IMR-90 (cell line): ENCODE data around the gene RBM45. TPM values are rescaled to one million over a fixed set of nuclear protein-coding genes. Genes with fewer than 3 reads are reported as not detected.

Experiments used
- ATAC-seq: fragments of 200-7000 bp; cut with Tn5 transposase; 2 replicates; pipeline ENCODE4 v1.9.1; 2020; ENCODE audit warnings: low read depth, mild to moderate bottlenecking, moderate library complexity
- BruUV-seq: library from RNA; stranded (reverse); fragments of 400-500 nt; replicated peaks from 2 replicates; lab custom pipeline; 2021; lab: Mats Ljungman, UMichigan
- CTCF ChIA-PET: fragments of 300-600 bp; formaldehyde crosslinking; extraction: SDS; loops from one replicate; lab custom pipeline; 2021; ENCODE audit warnings: antibody characterized with exemption; lab: Yijun Ruan, JAX
- POLR2A ChIA-PET: fragments of 300-600 bp; sonication (Branson Sonifier 250); formaldehyde crosslinking; loops from one replicate; lab custom pipeline; 2022; ENCODE audit warnings: antibody characterized with exemption; ENCODE audit not compliant: unreplicated experiment; lab: Charles Lee
- DNase-seq: peaks from one replicate; pipeline ENCODE4 v3.0.0; 2013
- H2AFZ ChIP-seq: replicated peaks from 2 replicates; pipeline ENCODE3; 2013; ENCODE audit warnings: low read length, mild to moderate bottlenecking; ENCODE audit not compliant: poor library complexity
- H2AK5ac ChIP-seq: 2 replicates; pipeline ENCODE4 v1.6.1; 2013; ENCODE audit warnings: low read depth, low read length, inconsistent platforms
- H2AK9ac ChIP-seq: replicated peaks from 2 replicates; pipeline ENCODE3; 2013; ENCODE audit warnings: mild to moderate bottlenecking, low read depth, low read length, moderate library complexity; ENCODE audit not compliant: poor library complexity
- H2BK120ac ChIP-seq: 2 replicates; pipeline ENCODE4 v1.6.1; 2013; ENCODE audit warnings: low read depth, low read length, inconsistent platforms
- H2BK15ac ChIP-seq: 3 replicates; pipeline ENCODE4 v1.6.1; 2013; ENCODE audit warnings: low read depth, low read length, inconsistent platforms
- H2BK20ac ChIP-seq: 2 replicates; pipeline ENCODE4 v1.6.1; 2013; ENCODE audit warnings: low read depth, mild to moderate bottlenecking, inconsistent platforms, low read length, moderate library complexity
- H2BK5ac ChIP-seq: 2 replicates; pipeline ENCODE4 v1.6.1; 2013; ENCODE audit warnings: mild to moderate bottlenecking, low read depth, low read length, inconsistent platforms; ENCODE audit not compliant: poor library complexity, severe bottlenecking
- H3K14ac ChIP-seq: replicated peaks from 2 replicates; pipeline ENCODE4 v1.6.1; 2013; ENCODE audit warnings: low read depth, low read length, inconsistent platforms
- H3K18ac ChIP-seq: 2 replicates; pipeline ENCODE4 v1.6.1; 2013; ENCODE audit warnings: low read depth, low read length, control low read depth
- H3K23ac ChIP-seq: 2 replicates; pipeline ENCODE4 v1.6.1; 2013; ENCODE audit warnings: low read depth, low read length, inconsistent platforms
- H3K27ac ChIP-seq: 2 replicates; pipeline ENCODE4 v1.5.1; 2013; ENCODE audit warnings: mild to moderate bottlenecking, control low read depth, low read length; ENCODE audit not compliant: insufficient read depth
- H3K27me3 ChIP-seq: 2 replicates; pipeline ENCODE4 v1.6.1; 2013; ENCODE audit warnings: low read length; ENCODE audit not compliant: control insufficient read depth, insufficient read depth
- H3K36me3 ChIP-seq: 2 replicates; pipeline ENCODE4 v1.6.1; 2013; ENCODE audit warnings: low read length, mixed read lengths; ENCODE audit not compliant: control insufficient read depth, insufficient read depth
- H3K4ac ChIP-seq: 2 replicates; pipeline ENCODE4 v1.6.1; 2013; ENCODE audit warnings: low read depth, low read length, inconsistent platforms
- H3K4me1 ChIP-seq: 2 replicates; pipeline ENCODE4 v1.6.1; 2013; ENCODE audit warnings: low read length, mixed read lengths; ENCODE audit not compliant: control insufficient read depth, insufficient read depth
- H3K4me2 ChIP-seq: 2 replicates; pipeline ENCODE4 v1.6.1; 2013; ENCODE audit warnings: low read depth, mild to moderate bottlenecking, control low read depth, low read length, moderate library complexity
- H3K4me3 ChIP-seq: 2 replicates; pipeline ENCODE4 v1.5.1; 2013; ENCODE audit warnings: low read depth, mild to moderate bottlenecking, control low read depth, low read length, moderate library complexity; ENCODE audit not compliant: insufficient read depth
- H3K56ac ChIP-seq: 2 replicates; pipeline ENCODE4 v1.6.1; 2013; ENCODE audit warnings: low read length, inconsistent platforms; ENCODE audit not compliant: insufficient read depth; ENCODE audit errors: extremely low read depth
- H3K79me1 ChIP-seq, 2 experiments: 2 replicates each; pipeline ENCODE4 v1.6.1; 2013; ENCODE audit warnings: low read length in 2 of 2, inconsistent platforms in 1 of 2, low read depth in 1 of 2
- H3K9ac ChIP-seq: 2 replicates; pipeline ENCODE4 v1.6.1; 2013; ENCODE audit warnings: low read depth, low read length, control low read depth
- H3K9me1 ChIP-seq: 2 replicates; pipeline ENCODE4 v1.6.1; 2013; ENCODE audit warnings: low read length, inconsistent platforms; ENCODE audit not compliant: insufficient read depth
- H3K9me3 ChIP-seq: 2 replicates; pipeline ENCODE4 v1.6.1; 2013; ENCODE audit warnings: low read length; ENCODE audit not compliant: control insufficient read depth, insufficient read depth
- H4K20me1 ChIP-seq: 2 replicates; pipeline ENCODE4 v1.6.1; 2013; ENCODE audit warnings: low read length, inconsistent platforms; ENCODE audit not compliant: insufficient read depth
- H4K5ac ChIP-seq: 2 replicates; pipeline ENCODE4 v1.6.1; 2013; ENCODE audit warnings: mild to moderate bottlenecking, low read depth, low read length, control low read depth
- H4K8ac ChIP-seq, 2 experiments: 2 replicates each; pipeline ENCODE4 v1.6.1; 2013; ENCODE audit warnings: low read depth in 2 of 2, low read length in 2 of 2, control low read depth in 1 of 2, inconsistent platforms in 1 of 2
- H4K91ac ChIP-seq: 2 replicates; pipeline ENCODE4 v1.6.1; 2013; ENCODE audit warnings: low read depth, low read length, inconsistent platforms; ENCODE audit not compliant: insufficient read depth
- BHLHE40 ChIP-seq: fragments of 150-350 bp; IDR thresholded peaks from 2 replicates; pipeline ENCODE4 v1.6.1; 2016; ENCODE audit warnings: mild to moderate bottlenecking, low read depth, low read length
- CEBPB ChIP-seq: IDR thresholded peaks from 2 replicates; pipeline ENCODE4 v1.6.1; 2012; ENCODE audit warnings: low read depth, low read length, improper control_type of control experiment
- FOS ChIP-seq: fragments of 150-350 bp; IDR thresholded peaks from 2 replicates; pipeline ENCODE4 v1.6.1; 2016; ENCODE audit warnings: low read depth, low read length
- MAFK ChIP-seq: IDR thresholded peaks from 2 replicates; pipeline ENCODE4 v1.6.1; 2012; ENCODE audit warnings: low read depth, low read length, improper control_type of control experiment
- MAZ ChIP-seq: IDR thresholded peaks from 2 replicates; pipeline ENCODE4 v1.6.1; 2012; ENCODE audit warnings: low read depth, mild to moderate bottlenecking, low read length, improper control_type of control experiment, moderate library complexity, borderline replicate concordance
- MXI1 ChIP-seq: IDR thresholded peaks from 2 replicates; pipeline ENCODE4 v1.6.1; 2012; ENCODE audit warnings: low read depth, mild to moderate bottlenecking, low read length, moderate library complexity, borderline replicate concordance
- NFE2L2 ChIP-seq: fragments of 150-350 bp; IDR thresholded peaks from 2 replicates; pipeline ENCODE4 v1.6.1; 2016; ENCODE audit warnings: low read depth, mild to moderate bottlenecking, low read length
- POLR2A ChIP-seq: IDR thresholded peaks from 2 replicates; pipeline ENCODE4 v1.6.1; 2012; ENCODE audit warnings: mild to moderate bottlenecking, low read depth, low read length
- RAD21 ChIP-seq: IDR thresholded peaks from 2 replicates; pipeline ENCODE4 v1.6.1; 2012; ENCODE audit warnings: low read length, improper control_type of control experiment
- RCOR1 ChIP-seq: IDR thresholded peaks from 2 replicates; pipeline ENCODE4 v1.6.1; 2012; ENCODE audit warnings: mild to moderate bottlenecking, low read length, improper control_type of control experiment; ENCODE audit not compliant: insufficient replicate concordance
- RFX5 ChIP-seq: IDR thresholded peaks from 2 replicates; pipeline ENCODE4 v1.8.0; 2012; ENCODE audit warnings: low read depth, mild to moderate bottlenecking, low read length, moderate library complexity
- SMC3 ChIP-seq: fragments of 150-350 bp; IDR thresholded peaks from 2 replicates; pipeline ENCODE4 v1.6.1; 2016; ENCODE audit warnings: low read depth, mild to moderate bottlenecking, antibody characterized with exemption, low read length, moderate library complexity
- WGBS, 2 experiments: methylation state at CpG; one replicate each; pipeline versions ENCODE4 v1.1.5 to v1.1.7; 2013; ENCODE audit warnings: missing lambda C conversion rate in 2 of 2; ENCODE audit not compliant: insufficient read length in 1 of 2; ENCODE audit errors: extremely low coverage in 2 of 2; 5-methylcytosine and 5-hydroxymethylcytosine counted together
- dilution Hi-C: fragments of 300-500 bp; cut with HindIII; formaldehyde crosslinking; loops from one replicate; pipeline ENCODE4 v1.14.3; 2018; ENCODE audit warnings: low sequenced_read_pairs; ENCODE audit not compliant: unreplicated experiment
- in situ Hi-C: fragments of 300-500 bp; cut with MboI; formaldehyde crosslinking; loops from 3 replicates; pipeline ENCODE4 v1.14.3; 2019; ENCODE audit warnings: low sequenced_read_pairs, inconsistent platforms, mixed read lengths
- intact Hi-C: fragments of 100-400 bp; cut with micrococcal nuclease; formaldehyde crosslinking; loops from 2 replicates; pipeline ENCODE4 v1.10.0; 2022
- polyA plus RNA-seq, 3 experiments: library from polyadenylated mRNA; depleted of rRNA; stranded (reverse); fragments of >200 nt; gene quantifications; 2 replicates each; pipeline ENCODE4 v1.2.3, GENCODE V29; 2012; ENCODE audit warnings: low replicate concordance in 1 of 3
- total RNA-seq: library from RNA; depleted of rRNA; stranded (reverse); fragments of >200 nt; gene quantifications from 2 replicates; pipeline ENCODE4 v1.2.3, GENCODE V29; 2012
- TF ChIP-seq, protein P1 (sequence below): fragments of 150-350 bp; IDR thresholded peaks from 2 replicates; pipeline ENCODE4 v1.6.1; 2016; ENCODE audit warnings: low read depth, mild to moderate bottlenecking, low read length, moderate library complexity, borderline replicate concordance
- TF ChIP-seq, protein P2 (sequence below): conservative IDR thresholded peaks from 2 replicates; pipeline ENCODE4 v1.5.1; 2012; ENCODE audit warnings: mild to moderate bottlenecking, low read depth, low read length, improper control_type of control experiment

Gene RBM45
- total and polyA plus RNA-seq, 2 of the 4 experiments (the other 2 are of a cell fraction) = 10.3 to 17.9 TPM

DNA sequence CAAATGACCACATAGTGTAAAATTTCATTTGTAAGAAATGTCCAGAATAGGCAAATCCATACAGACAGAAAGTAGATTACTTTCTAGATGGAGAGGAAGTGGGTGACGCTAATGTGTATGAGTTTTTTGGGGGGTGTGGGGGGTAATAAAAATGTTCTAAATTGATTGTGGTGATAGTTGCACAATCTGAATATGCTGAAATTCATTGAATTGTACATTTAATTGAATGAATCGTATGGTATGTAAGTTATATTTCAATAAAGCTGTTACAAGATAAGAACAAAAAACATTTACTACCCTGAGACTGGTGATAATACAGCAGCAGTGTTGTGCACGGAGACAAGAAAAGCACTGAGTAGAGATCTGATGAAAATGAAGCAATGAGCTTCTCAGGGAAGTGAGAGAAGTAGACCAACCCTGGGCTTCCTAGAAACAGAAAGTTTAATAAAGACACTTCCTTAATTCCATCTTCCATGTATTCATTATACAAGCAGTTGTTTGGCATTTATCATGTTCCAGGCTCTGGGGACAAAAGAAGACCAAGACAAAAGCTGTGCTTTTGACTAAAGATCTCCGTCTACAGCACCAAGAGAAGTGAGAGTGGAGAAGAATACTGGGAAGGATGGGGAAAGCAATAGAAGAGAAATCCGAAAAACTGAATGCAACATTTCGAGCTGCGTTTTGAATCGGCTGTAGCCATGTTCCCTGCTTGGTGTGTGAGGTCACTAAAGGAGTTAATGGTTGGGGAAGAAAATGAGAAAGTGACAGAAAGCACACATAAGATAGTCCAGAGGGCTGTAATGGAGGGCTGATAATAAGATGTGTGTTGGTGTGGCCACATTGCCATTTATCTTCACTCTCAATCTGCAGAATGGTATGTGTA lies 37.9 kb upstream of the RBM45 start:
- Histone ChIP-seq H2BK5ac (no peak overlapping the region), H3K56ac (no peak overlapping the region), H2AK9ac (no peak overlapping the region), H3K36me3 (no peaks in the 10 kb centered on the region), H3K9me3 (no peaks in the 10 kb centered on the region), H3K4me1 (peaks cover 2% of the 10 kb centered on the region; the same call in 1 of the 2 replicates), H2BK20ac (no peak overlapping the region), H3K9ac (no peak overlapping the region), H4K20me1 (no peaks in the 10 kb centered on the region), H3K4me3 (no peak overlapping the region), H3K4ac (no peak overlapping the region), H3K23ac (no peak overlapping the region), H2AK5ac (no peak overlapping the region), H4K91ac (no peak overlapping the region), H2BK15ac (no peak overlapping the region), H3K27me3 (peaks cover 4% of the 10 kb centered on the region; the same call in 1 of the 2 replicates), H4K5ac (no peak overlapping the region), H2BK120ac (no peak overlapping the region), H3K9me1 (no peaks in the 10 kb centered on the region), H3K79me1 (no peaks in the 10 kb centered on the region), H3K4me2 (no peak overlapping the region), H4K8ac (no peak overlapping the region), H2AFZ (no peak overlapping the region), H3K14ac (no peak overlapping the region), H3K18ac (no peak overlapping the region), H3K27ac (no peak overlapping the region)
- ATAC-seq = no peak
- WGBS, 2 experiments = 91 to 100% methylated on average over 1 to 5 of the region's 8 CpGs
- intact Hi-C loops = no loop called here
- TF ChIP-seq RFX5 = no peak
- no peak for TF ChIP-seq RCOR1
- no peak for TF ChIP-seq MAZ
- TF ChIP-seq RAD21 = no peak
- no peak for TF ChIP-seq POLR2A
- no peak for TF ChIP-seq MAFK
- TF ChIP-seq MXI1 = no peak
- TF ChIP-seq, protein P1, sequence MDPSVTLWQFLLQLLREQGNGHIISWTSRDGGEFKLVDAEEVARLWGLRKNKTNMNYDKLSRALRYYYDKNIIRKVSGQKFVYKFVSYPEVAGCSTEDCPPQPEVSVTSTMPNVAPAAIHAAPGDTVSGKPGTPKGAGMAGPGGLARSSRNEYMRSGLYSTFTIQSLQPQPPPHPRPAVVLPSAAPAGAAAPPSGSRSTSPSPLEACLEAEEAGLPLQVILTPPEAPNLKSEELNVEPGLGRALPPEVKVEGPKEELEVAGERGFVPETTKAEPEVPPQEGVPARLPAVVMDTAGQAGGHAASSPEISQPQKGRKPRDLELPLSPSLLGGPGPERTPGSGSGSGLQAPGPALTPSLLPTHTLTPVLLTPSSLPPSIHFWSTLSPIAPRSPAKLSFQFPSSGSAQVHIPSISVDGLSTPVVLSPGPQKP = no peak
- no peak for TF ChIP-seq FOS
- TF ChIP-seq SMC3 = no peak
- TF ChIP-seq, protein P2, sequence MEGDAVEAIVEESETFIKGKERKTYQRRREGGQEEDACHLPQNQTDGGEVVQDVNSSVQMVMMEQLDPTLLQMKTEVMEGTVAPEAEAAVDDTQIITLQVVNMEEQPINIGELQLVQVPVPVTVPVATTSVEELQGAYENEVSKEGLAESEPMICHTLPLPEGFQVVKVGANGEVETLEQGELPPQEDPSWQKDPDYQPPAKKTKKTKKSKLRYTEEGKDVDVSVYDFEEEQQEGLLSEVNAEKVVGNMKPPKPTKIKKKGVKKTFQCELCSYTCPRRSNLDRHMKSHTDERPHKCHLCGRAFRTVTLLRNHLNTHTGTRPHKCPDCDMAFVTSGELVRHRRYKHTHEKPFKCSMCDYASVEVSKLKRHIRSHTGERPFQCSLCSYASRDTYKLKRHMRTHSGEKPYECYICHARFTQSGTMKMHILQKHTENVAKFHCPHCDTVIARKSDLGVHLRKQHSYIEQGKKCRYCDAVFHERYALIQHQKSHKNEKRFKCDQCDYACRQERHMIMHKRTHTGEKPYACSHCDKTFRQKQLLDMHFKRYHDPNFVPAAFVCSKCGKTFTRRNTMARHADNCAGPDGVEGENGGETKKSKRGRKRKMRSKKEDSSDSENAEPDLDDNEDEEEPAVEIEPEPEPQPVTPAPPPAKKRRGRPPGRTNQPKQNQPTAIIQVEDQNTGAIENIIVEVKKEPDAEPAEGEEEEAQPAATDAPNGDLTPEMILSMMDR = no peak
- no peak for TF ChIP-seq BHLHE40
- TF ChIP-seq NFE2L2 = no peak
- no peak for TF ChIP-seq CEBPB
- ChIA-PET CTCF (interaction anchor here (0.6 kb wide), 1 partner anchor 37 kb away, joined by 3 read pairs; no protein-coding TSS in a partner anchor), POLR2A (interaction anchor here (0.6 kb wide), 1 partner anchor 590 kb away, joined by 5 read pairs; no protein-coding TSS in a partner anchor)
- BruUV-seq = no TSS peak
- dilution Hi-C loops = no loop called here
- in situ Hi-C loops = no loop called here
- no peak for DNase-seq
